Measurements from ENCODE around the gene MALL.

- no peak for TF ChIP-seq NBN (IDR thresholded peaks at IDR 0.05; ENCODE audit: low read depth)
- TF ChIP-seq CTCF (IDR thresholded peaks at IDR 0.05 in 2 of 3, conservative IDR thresholded peaks at IDR 0.05 in 1 of 3; ENCODE audit: insufficient read depth in 2 of 3, low read depth in 1 of 3, low read length in 3 of 3) = no peak
- TF ChIP-seq TARDBP (IDR thresholded peaks at IDR 0.05) = no peak
- no peak for TF ChIP-seq ATF3 (IDR thresholded peaks at IDR 0.05)
- no peak for TF ChIP-seq ATF3 (CRISPR knock-in tag; conservative IDR thresholded peaks at IDR 0.05)
- TF ChIP-seq ZHX1 (conservative IDR thresholded peaks at IDR 0.05; ENCODE audit: low read length) = no peak
- no peak for TF ChIP-seq FOSL1 (tag; conservative IDR thresholded peaks at IDR 0.05)
- no peak for TF ChIP-seq SRSF1 (IDR thresholded peaks at IDR 0.05; ENCODE audit: low read depth, low read length)
These were observed 19.5 kb downstream of the MALL start for GRCh38 chr2:110095994-110096633.
